Testis (tissue), 2 donors: ENCODE data around the gene PLXNB3.

Experiments used
- POLR2A ChIP-seq: fragments of 450-650 bp; IDR thresholded peaks from one replicate; pipeline ENCODE4 v1.6.1; 2017; ENCODE audit warnings: antibody characterized with exemption, mild to moderate bottlenecking, moderate library complexity
- TF ChIP-seq, protein P1 (sequence below), 3 experiments: fragments of 450-650 bp in 2 of 3; fragments of 200-600 bp in 1 of 3; sonication (generic) in 1 of 3; IDR thresholded peaks; one replicate each; pipeline ENCODE4 v1.5.1; 2016 to 2019; ENCODE audit warnings: antibody characterized with exemption in 3 of 3, mild to moderate bottlenecking in 2 of 3, moderate library complexity in 1 of 3

DNA sequence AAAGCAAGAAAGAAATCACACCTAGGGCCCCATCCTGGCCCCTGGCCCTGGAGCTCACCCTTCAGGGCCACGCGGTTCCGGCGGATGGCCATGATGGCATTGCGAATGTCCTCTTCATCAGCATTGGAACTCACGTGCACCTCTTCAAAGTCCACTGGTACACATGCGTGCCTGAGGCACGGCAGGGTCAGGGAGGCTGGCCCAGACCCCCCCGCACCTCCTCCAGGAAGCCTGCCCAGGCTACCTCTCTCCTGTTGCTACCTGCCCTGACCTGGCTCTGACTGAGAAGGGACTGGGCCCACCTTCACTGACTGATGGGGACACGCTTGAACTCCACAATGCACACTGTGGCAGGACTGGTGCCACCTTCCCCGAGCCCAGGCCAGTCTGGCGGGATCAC lies 25.6 kb downstream of the PLXNB3 start:
- TF ChIP-seq, protein P1, sequence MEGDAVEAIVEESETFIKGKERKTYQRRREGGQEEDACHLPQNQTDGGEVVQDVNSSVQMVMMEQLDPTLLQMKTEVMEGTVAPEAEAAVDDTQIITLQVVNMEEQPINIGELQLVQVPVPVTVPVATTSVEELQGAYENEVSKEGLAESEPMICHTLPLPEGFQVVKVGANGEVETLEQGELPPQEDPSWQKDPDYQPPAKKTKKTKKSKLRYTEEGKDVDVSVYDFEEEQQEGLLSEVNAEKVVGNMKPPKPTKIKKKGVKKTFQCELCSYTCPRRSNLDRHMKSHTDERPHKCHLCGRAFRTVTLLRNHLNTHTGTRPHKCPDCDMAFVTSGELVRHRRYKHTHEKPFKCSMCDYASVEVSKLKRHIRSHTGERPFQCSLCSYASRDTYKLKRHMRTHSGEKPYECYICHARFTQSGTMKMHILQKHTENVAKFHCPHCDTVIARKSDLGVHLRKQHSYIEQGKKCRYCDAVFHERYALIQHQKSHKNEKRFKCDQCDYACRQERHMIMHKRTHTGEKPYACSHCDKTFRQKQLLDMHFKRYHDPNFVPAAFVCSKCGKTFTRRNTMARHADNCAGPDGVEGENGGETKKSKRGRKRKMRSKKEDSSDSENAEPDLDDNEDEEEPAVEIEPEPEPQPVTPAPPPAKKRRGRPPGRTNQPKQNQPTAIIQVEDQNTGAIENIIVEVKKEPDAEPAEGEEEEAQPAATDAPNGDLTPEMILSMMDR (IDR thresholded peaks at IDR 0.05): no peak
- no peak for TF ChIP-seq POLR2A
